Dermis microvascular lymphatic vessel endothelial cell (primary cell): Measurements from ENCODE around the gene IL16. TPM values are rescaled to one million over a fixed set of nuclear protein-coding genes. Genes with fewer than 3 reads are reported as not detected.
"Not testable (repeated sequence)": the region's sequence is repeated elsewhere in the genome, so short reads cannot be mapped to it uniquely, and the experiment has no call there.

Experiments
- DNase-seq, 2 donors: peaks; one replicate each; pipeline versions ENCODE4 v3.0.0 to v3.0.0-alpha.2; 2010; ENCODE audit warnings: low read depth in 2 of 2
- total RNA-seq: library from RNA; depleted of rRNA; stranded (reverse); fragments of >200 nt; gene quantifications from 2 replicates; pipeline ENCODE4 v1.2.1, GENCODE V29; 2014

The IL16 gene
- total RNA-seq, 1 donor from 2014 or later: 2.4 TPM

DNA sequence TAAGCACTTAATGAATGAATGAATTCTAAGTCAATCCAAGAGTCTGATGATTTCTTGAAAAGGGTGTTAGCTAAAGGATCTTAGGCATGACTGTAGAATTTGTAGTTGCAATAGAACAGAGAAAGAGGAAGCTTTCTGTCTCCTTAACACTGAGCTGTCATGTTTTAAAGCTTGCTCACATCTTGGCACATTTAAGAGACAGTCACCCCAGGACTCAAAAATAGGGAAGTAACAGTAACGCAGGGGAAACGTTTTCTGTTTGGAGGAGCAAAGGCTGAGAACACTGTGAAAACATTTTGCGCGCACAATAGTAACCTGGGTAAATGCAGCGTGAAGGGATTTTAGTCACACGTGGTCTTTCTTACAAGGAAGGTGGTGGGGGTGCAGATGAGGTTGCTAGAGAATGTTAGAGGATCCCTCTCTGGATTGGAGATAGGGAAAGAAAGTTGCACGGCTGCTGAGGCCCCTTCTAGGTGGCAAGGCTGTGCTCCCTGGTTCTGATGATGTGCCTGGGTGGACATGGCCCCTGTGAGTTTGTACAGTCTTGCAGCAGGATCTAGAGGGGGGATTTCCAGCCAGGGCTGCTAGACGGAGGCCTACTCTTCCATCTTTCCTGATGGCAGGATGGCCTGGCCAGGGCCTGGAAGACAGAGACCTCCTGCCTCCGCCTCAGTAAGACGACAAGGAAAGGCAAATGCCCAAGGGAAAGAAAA, 115.2 kb downstream of the IL16 start:
- DNase-seq: no peak

DNA sequence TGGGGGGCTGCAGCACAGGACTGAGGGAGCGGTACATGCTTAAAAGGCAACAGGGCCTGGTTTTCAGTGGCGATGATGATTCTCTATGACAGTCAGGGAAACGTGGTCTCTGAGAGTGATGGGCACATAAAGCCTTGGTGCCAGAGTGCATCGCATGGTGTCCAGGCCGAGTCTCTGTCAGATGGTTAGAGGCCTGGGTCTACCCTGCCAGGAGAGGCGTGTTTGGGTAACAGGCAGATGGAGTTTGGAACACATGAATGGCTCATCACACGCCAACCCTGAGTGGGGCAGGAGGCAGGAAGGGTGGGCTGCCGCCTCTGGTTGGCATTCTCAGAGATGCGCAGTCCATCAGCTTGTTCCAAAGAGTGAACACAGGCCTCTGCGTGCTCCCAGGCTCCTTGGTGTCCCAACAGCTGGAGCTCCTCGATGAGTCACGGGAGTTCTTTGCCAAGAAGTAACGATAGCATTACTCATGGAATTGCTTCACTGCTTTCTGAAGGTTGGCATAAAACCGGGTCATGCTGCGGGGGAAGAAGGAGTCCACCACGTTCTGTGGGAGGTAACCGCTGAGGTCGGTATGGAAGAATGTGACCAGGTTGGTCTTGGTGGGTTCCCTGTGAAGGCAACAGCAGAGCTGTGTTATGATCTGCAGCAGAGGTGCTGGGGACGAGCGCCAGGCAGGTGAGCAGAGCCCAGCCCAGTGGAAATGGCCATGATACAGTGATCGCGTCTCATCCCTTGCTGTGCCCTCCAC, 116.3 kb downstream of the IL16 start:
- DNase-seq: peak in 1 of 2 donors; percentile 59

DNA sequence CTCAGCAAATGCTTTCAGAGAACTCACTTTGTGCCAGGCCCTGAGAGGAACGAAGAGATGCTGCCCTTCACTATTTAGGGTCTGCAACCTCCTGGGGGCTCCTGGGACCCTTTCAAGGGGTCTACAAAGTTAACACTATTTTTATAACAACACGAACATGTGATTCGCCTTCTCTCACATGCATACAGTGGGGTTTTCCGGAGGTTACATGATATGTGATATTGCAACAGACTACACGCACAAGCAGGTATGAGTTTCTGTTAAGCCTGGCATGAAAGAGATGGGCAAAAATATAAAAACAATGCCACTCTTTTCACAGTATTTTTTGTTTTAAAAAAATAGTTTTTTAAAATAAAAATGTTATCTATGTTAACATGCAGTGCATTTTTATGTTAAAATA, 117.0 kb downstream of the IL16 start:
- no peak for DNase-seq

DNA sequence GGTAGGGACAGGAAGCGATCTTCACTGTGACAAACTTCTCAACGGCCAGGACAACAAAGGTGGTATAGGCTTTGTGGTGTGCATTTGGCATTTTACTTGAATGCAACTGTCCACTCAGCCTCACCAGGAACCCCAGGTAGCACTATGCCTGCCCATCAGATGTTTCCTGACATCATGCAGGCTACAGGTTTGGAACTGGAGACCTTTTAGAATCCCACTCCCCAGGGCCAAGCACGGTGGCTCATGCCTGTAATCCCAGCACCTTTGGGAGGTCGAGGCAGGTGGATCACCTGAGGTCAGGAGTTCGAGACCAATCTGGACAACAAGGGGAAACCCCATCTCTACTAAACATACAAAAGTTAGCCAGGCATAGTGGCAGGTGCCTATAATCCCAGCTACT, 117.7 kb downstream of the IL16 start:
- DNase-seq: no peak

DNA sequence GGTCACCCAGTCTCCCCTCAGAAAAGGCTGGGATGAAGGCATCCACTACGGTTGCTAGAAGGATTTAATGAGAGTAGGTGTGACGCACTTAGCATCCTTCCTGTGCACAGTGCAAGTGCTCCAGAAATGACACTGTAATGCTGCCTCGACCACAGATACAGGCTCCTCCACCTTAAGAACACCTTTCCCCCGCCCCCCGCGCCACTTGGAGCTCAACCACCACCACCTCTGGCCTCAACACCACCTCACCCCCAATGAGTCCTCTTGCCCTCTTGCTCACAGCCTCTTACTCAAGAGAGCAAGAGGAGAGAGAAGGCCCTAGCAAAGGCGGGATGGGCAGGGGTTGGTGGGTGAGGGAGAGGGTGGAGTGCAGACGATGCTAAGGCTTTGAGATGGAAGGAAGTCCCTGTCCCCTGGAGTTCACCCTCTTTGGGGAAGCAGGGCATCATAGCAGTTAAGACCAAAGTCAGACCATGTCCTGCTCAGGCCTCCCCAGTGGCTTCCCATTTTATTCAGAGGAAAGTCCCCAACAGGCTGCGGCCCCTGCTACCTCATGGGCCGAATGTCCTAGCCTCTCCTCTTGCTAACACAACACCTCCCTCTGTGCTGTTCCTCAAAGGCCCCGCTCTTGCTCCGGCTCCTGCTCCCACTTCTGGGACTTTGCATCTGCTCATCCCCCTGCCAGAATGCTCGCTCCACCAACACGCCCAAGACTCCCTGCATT, 118.9 kb downstream of the IL16 start:
- no peak for DNase-seq

DNA sequence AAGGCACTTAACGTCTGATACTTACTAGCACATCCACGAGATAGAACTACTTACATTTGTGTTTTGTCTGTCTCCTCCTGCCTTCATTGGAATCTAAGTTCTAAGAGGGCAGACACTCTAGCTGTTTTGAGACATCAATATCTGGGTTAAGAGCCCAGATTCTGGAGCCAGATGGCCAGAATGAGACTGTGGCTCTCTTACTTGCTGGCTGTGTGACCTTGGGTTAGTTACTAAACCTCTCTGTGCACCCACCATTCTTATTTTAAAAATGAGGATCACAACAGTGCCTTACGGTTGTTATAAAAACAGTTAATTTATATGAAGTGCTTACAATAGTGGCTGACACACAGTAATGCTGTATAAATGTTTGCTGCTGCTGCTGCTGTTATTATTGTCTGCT, 119.6 kb downstream of the IL16 start:
- DNase-seq: no peak

DNA sequence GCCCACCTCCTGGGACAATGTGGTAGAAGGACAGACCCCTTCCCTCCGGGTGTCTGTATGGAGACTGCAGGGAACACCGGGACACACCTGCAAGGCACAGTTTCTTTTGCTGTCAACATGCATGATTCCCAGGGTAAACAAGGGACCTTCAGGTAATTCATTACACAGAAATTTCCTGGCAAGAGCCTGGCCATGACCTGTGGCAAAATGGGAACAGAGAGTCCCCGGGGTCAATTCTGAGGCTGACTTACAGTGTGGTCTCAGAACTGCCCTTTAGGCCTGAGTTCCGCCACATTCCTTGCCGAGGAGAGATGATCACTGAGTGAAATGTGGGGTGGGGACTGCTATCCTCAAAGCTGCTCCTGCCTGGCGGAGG, 121.0 kb downstream of the IL16 start:
- DNase-seq: no peak

DNA sequence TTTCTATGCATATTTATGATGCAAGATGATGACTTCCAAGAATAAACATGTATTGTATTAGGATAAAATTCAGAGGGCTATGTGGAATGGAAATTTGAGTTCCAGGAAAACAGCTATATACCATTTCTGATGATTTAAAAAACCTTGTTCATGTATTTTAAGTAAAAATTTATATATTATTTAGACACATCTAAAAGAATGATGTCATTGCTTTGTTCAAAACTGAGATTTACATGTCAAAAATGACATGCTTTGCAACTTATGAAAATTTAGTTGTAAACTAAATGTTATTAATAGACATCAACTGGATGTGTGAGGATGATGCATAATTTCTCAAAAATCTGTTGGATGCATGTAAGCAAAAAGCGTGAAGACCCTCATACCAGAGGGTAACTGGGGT, 125.0 kb downstream of the IL16 start:
- no peak for DNase-seq

DNA sequence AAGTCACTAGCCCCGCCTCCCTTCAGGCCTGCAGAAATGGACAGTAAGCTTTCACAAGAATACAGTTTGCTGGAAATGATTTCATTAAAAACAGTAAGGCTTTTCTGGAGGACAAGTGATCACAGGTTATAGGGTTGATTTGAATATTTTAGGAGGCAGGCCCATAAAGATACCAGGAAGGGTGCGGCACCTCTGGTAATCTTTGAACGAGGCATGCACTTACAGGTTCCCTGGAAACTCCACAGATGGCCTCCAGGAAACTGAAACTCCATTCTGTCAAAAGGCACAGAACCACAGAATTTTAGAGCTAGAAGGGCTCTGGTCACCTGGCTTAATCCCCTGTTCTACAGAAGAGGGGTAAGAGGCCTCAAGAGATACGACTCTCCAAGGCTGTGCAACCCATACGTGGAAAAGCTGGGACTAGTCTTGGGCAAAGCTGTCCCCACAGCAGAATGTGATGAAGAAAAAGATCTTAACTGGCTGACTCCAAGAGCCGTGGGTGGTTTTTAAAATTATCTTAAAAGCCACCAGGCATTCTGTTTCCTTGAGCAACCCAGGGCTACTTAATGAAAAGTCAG, 126.1 kb downstream of the IL16 start:
- no peak for DNase-seq

DNA sequence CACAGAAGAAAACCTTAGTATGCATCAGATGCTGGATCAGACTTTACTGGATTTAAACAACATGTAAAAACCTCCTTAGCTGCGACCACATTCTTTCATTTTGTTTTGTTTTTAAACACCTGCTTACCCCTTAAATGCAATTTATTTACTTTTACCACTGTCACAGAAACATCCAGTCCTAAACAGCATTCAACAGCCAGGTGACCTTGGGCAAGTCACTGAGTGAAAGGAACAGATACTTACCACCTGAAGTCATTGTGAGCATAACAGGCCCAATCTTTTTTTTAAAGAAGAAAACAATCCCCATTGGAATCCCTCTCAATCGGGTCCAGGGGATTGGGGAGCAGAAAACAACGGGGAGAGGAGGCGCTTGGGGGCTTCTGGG, 126.9 kb downstream of the IL16 start:
- no peak for DNase-seq

DNA sequence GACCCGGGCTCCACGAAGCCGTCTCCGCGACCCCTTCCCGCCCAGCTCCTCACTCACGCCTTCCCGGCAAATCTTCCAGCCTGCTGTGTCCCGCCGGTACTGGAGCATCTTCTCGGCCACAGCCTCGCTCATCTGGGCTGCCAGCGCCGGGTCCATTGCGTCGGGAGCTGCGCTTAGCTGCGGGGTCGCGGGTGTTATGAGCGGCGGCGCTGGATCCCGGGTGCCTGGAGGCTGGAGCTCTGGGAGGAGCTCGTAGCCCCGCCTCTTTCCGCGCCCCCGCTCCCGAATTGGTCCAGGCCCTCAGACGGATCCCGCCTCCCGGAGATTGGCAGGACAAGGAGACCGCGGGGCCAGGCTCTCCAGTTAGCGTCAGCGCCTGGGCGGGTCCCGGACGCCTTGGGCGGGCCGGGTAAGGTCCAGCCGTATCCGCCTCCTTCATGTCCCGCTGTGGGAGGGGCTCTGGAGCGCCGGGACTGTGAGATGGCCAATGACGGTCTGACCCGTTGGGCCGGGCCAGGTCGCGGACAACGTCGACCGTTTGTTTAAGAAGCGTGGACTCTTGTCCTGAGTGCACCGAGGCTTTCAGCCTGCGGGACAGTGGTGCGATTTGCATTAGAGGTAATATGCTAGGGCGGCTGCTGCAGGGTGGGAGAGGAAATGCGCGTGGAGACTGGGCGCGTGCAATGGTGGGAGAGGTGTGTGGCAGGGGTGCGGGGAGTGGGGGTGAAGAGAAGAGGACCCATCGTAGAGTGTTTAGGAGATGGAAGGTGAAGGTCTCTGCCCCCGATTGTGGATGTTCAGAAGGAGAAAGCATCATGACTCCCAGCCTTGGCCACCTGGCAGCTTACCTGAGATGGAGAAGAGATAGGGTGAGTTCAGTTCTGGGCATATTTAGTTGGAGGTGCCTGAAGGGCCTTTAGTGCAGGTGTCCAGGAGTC, 127.5 kb downstream of the IL16 start, which contains the start of gene STARD5:
STARD5 (minus strand) TSS at position 198 of the 938 bp plus-strand sequence; CDS start at position 156, 42 bp downstream.
- DNase-seq: peak; percentile 85 to 97

DNA sequence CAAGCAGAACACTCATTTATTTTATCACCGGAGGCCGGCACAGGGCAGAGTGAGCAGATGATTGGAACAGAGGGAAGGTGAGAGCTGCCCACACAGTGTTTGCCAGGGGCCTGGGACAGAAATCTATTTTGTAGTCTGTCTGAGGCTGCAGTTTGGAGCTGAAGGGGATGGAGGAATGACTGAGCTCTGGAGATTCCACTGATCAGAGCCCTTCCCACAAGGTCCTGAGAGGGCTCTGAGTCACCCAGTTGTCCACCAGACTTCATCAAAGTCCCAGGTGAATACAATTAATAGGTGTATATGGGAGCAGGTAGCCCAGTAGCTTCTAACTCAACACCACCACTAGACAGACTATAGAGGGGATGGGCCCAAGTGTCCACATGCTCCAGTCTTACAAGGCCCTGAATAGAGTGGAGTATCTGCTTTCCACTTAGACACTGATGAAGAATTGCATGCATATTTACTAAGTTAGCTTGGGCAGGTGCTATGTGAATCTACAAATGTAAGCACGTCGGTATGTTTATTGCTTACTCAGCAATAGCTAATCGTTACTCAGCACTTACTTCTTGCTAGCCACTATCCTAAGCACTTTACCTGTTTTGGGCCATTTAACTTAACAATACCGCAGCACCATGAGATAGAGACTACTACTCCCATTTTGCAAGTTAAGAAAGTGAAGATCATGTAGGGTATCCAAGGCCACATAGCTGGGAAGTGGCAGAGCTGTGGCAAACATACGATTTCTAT, 130.0 kb downstream of the IL16 start:
- no peak for DNase-seq

DNA sequence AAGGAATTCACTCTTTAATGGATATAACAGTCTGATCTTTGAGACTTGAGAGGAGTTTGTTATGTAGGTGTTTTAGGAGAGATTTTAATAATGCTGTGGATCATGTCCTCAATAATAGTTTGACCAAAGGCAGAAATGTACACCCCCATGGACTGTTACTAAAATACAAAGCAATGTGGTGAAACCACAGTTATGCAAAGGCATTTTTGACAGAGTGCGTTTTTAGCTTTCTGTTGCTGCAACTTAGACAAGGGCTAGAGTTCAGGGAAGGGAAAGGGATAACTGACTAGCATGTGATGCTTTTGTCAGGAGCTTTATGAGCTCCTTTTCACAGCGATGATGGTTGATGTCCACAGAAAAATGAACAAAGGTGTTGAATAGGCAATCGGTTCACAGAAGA, 130.8 kb downstream of the IL16 start:
- no peak for DNase-seq

DNA sequence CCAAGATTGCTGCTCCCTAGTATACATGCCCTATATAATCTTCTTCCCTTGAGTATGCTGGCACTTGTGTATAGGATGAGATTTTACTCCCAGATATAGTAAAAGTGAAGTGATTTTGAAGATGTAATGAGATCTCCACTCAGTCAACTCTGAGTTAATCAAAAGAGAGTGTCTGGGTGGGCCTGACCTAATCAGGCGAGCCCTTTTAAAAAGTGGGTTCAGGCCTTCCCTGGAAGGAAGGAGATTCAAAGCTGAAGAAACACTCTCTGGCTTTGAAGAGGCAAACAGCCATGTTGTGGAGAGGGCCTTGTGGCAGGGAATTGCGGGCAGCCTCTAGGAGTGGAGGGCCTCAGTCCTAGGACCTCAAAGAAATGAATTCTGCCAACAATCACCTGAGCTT, 132.8 kb downstream of the IL16 start:
- DNase-seq: no peak

DNA sequence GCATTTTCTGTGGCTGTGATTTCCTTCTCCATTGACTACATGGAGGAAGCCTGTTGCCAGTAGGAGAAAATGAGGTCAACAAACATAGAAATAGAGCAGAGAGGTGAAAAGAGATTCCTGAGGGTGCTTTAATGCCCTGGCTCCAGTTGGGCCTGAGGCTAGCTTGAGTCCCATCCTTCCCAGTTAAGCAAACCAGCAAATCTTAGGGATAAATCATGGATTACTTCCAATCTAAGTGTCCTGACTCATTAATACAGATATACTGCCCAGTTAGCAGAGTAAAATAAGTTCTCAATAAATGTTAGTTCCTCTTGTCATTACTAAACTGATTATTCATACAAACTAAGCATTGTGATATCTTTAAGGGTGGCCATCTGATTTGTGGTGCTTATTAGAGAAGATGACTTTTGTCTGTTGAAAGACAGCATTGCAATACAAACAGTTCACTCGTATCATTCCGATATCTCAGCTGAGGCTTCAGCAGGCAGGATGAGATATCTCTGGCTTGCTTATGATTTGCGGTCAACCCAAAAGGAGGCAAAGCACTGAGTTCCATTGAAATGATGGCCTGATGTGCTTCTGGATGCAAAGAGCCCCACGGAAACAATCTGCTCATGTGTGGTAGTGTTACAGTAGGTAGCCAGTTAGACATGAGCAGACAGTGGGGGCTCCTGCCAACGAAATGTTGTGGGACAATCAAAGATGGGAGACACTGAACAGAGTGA, 133.8 kb downstream of the IL16 start:
- DNase-seq: no peak

DNA sequence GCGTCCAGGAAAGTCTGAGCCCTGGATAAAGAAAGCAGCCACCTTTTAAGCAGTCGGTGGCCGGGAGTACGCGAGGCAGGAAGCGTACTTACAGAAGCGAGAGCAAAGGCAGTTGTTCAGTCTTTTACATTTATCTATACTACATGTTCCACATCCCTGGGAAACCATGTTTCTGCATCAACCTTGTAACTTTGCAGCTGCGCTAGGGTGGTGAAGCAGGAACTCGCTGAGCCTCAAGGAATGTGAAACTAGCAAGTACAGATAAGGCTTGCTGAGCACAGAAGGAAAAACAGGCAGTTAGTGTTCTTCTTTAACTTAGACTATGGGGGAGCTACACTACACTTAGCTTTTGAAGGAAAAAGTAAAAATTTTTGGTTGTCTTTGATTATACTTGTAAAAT, 134.5 kb downstream of the IL16 start:
- DNase-seq: not testable (repeated sequence)

DNA sequence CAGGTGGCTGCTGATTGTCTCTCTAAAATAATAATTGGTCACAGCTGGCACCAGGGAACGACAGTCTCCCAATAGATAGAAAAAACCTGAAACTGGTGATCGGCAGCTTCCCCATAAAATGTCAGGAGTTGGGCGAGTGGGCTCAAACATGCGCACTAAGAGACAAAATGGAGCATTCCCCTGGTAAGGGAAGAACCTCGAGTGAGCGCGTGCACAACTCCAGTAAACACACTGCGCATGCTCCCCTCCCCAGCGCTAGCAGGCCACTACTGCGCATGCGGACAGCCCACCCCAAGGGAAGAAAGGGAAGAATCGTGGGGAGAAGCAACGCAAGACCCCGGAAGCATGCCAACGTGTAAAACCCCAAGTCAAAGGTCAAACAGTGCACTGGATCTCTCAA, 134.9 kb downstream of the IL16 start:
- DNase-seq: no peak

DNA sequence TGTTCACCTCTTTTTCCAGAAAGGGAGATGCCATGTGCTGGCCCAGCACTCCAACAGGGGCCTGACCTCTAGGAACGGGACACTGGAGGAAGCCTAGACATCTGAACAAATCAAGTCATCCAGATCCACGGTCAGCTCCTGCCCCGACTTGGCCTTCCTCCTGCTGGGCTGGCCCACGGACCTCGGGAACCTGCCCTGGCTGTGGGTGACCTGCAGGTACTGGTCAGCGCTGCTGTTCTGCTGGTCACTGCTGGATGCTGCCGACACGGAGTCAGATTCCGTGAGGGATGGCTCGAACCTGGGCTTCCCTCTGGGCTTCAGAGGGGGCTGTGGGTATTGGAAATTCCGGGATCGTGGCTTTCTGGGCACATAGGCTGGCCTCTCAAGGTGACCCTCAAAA, 135.6 kb downstream of the IL16 start:
- DNase-seq: no peak

DNA sequence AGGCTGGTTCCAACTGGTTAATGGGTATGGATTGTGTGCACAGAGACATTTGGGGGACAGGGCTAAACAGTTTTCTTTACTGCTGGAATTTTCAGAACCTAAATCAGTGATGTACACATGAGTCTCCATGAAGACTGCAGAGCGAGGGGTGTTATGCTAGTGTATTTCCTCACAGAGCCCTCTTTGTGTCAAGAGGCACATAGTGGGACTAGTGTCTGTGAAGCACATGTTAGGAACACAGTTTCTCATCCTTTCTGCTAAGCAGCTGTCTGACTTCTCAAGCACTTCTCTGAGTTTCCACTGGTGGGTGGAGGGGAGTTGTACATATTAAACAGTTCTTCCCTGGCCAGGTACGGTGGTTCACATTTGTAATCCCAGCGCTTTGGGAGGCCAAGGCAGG, 136.7 kb downstream of the IL16 start:
- DNase-seq: no peak
